Muscle layer of duodenum (tissue), 2 donors: ENCODE measurements around the gene AMY2B.
"Not testable (repeated sequence)": the region's sequence is repeated elsewhere in the genome, so short reads cannot be mapped to it uniquely, and the experiment has no call there.

ENCODE experiments used
- H3K27ac ChIP-seq: one replicate; pipeline ENCODE4 v1.7.0; 2013; ENCODE audit warnings: mild to moderate bottlenecking, low read length
- H3K27me3 ChIP-seq: one replicate; pipeline ENCODE4 v1.7.0; 2013; ENCODE audit warnings: low read depth, mild to moderate bottlenecking, control low read depth, low read length
- H3K36me3 ChIP-seq, 2 donors: one replicate each; pipeline ENCODE4 v1.7.0; 2013; ENCODE audit warnings: low read length in 2 of 2, control low read depth in 1 of 2, mild to moderate bottlenecking in 1 of 2; ENCODE audit not compliant: insufficient read depth in 2 of 2, control insufficient read depth in 1 of 2
- H3K4me1 ChIP-seq, 2 donors: one replicate each; pipeline ENCODE4 v1.7.0; 2013; ENCODE audit warnings: low read length in 2 of 2, mild to moderate bottlenecking in 2 of 2, control low read depth in 1 of 2, moderate library complexity in 1 of 2; ENCODE audit not compliant: insufficient read depth in 2 of 2, control insufficient read depth in 1 of 2
- H3K4me3 ChIP-seq, 2 donors: one replicate each; pipeline ENCODE4 v1.7.0; 2013; ENCODE audit warnings: low read length in 2 of 2, low read depth in 1 of 2, mild to moderate bottlenecking in 1 of 2
- H3K9me3 ChIP-seq, 2 donors: one replicate each; pipeline ENCODE4 v1.7.0; 2013; ENCODE audit warnings: low read length in 2 of 2, control low read depth in 1 of 2, mild to moderate bottlenecking in 1 of 2; ENCODE audit not compliant: control insufficient read depth in 1 of 2
- donor health status: healthy.

The AMY2B gene

GRCh38 chr1:103571289-103571688, at the start of gene AMY2B:
Gene AMY2B (plus strand): TSS chr1:103571589. CDS start chr1:103571603, 14 bp downstream.
- not testable (repeated sequence) for H3K4me3 ChIP-seq, H3K27me3 ChIP-seq, H3K27ac ChIP-seq, H3K9me3 ChIP-seq, H3K4me1 ChIP-seq
- peaks cover 5 to 15% of the 10 kb centered on the region in 2 donors for H3K36me3 ChIP-seq

- no peaks in the 10 kb centered on the region for H3K9me3 ChIP-seq
- peaks cover 15% of the 10 kb centered on the region in 2 donors for H3K4me1 ChIP-seq
- no peak overlapping the region for H3K27ac ChIP-seq
- no peak overlapping the region for H3K4me3 ChIP-seq
- no peaks in the 10 kb centered on the region for H3K27me3 ChIP-seq
- H3K36me3 ChIP-seq, result peaks cover 0 to 4% of the 10 kb centered on the region in 2 donors
These were observed 48.0 kb upstream of the AMY2B start for GRCh38 chr1:103523346-103523745.

DNA sequence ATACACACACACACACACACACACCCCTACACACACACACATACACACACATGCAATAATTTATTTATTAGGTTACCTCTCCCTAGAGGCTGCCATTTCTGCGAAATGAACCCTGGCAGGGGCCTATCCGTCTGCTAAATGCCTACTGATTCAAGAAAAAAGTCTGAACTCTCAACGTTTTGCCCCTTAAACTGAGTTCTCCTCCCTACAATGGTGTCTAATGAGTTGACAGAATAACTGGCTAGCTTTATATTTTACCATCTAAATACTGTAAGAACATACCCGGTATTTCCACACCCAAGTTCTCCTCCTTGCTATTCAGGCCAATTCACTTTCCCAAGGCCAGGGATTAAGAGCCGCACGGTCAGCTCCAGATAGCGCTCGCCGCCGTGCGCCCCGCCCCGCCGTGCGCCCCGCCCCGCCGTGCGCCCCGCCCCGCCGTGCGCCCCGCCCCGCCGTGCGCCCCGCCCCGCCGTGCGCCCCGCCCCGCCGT, 46.2 kb upstream of the AMY2B start:
- Histone ChIP-seq H3K4me3 (peak overlapping the region; percentile 45 to 62), H3K27me3 (no peaks in the 10 kb centered on the region), H3K27ac (no peak overlapping the region), H3K36me3 (peaks cover 0 to 4% of the 10 kb centered on the region in 2 donors), H3K9me3 (no peaks in the 10 kb centered on the region), H3K4me1 (peaks cover 15 to 19% of the 10 kb centered on the region in 2 donors)

DNA sequence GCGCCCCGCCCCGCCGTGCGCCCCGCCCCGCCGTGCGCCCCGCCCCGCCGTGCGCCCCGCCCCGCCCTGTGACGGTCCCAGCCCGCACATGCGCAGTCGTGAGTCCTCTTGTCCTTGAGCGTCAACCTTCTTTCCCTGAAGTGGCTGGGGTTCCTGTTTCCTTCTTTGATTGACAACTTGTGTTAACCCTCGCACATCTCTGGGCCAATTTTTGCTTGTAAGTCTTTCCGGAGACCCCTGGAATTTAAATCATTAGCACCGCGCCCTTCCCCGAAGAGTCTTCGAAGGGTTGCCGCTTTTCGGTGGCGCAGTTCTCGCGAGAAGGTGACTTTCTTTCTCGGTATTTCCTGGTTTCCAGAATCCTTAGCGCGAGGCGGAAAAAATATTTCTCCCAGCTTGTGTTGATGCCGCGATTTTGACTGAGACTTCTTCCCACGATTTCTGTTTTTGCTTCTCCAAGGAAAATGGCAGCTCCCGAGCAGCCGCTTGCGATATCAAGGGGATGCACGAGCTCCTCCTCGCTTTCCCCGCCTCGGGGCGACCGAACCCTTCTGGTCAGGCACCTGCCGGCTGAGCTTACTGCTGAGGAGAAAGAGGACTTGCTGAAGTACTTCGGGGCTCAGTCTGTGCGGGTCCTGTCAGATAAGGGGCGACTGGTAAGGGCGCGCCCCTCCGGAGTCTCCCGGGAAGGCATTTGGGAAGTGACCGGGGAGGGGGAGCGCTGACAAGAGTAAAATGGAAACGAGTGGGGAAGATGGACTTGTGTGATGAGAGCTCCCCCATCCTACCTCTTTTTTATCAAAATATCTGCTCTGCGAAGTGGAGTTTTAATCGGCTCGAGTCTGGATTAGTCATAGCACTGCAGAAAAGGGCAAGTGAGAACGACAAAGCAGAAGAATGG, 45.5 kb upstream of the AMY2B start, which contains the start of gene RNPC3:
Gene RNPC3 (plus strand): TSS at position 93 of the 901 bp plus-strand sequence. CDS start 372 bp downstream, at position 465.
- peaks cover 0 to 4% of the 10 kb centered on the region in 2 donors for H3K36me3 ChIP-seq
- peak within 1 kb of the TSS; percentile 98 for H3K27ac ChIP-seq
- H3K9me3 ChIP-seq, result no peaks in the 10 kb centered on the region
- no peaks in the 10 kb centered on the region for H3K27me3 ChIP-seq
- peaks cover 15 to 19% of the 10 kb centered on the region in 2 donors for H3K4me1 ChIP-seq
- H3K4me3 ChIP-seq, result peak within 1 kb of the TSS; percentile 87 to 94

GRCh38 chr1:103527331-103527730, 44.1 kb upstream of the AMY2B start:
- Histone ChIP-seq H3K4me3 (peak overlapping the region; percentile 87 to 94), H3K4me1 (peaks cover 15 to 19% of the 10 kb centered on the region in 2 donors), H3K27ac (no peak overlapping the region)

GRCh38 chr1:103529746-103530145, 41.6 kb upstream of the AMY2B start:
- H3K4me1 ChIP-seq, result peaks cover 15 to 19% of the 10 kb centered on the region in 2 donors
- H3K9me3 ChIP-seq, result no peaks in the 10 kb centered on the region
- no peak overlapping the region for H3K27ac ChIP-seq
- peaks cover 0 to 4% of the 10 kb centered on the region in 2 donors for H3K36me3 ChIP-seq
- H3K27me3 ChIP-seq, result no peaks in the 10 kb centered on the region
- no peak overlapping the region for H3K4me3 ChIP-seq

More at GRCh38 chr1:103527331-103527730, 44.1 kb upstream of the AMY2B start:
- Histone ChIP-seq H3K27me3 (no peaks in the 10 kb centered on the region), H3K36me3 (peaks cover 0 to 4% of the 10 kb centered on the region in 2 donors), H3K9me3 (no peaks in the 10 kb centered on the region)

- peaks cover 51 to 53% of the 10 kb centered on the region in 2 donors for H3K36me3 ChIP-seq
- H3K27me3 ChIP-seq, result no peaks in the 10 kb centered on the region
These were observed 33.2 kb upstream of the AMY2B start for GRCh38 chr1:103538226-103538625.

DNA sequence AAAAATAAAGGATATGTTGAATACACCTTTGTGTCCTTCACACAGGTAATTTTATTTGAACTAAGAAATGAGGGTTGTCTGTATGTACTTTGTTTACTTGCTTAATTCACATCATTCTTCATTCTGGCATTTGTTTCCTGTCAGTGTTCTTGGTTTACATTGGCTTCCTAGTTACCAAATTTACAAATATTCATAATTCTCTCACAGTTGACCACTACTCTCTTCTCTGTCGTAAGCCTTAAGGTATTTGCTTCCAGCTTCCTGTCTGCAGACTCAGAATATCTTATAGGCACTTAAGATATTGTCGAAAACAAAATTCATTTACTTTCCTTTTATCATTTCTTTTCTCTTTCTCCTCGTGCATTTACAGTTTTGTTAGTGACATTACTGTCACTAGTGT, 30.0 kb upstream of the AMY2B start:
- H3K27ac ChIP-seq, result no peak overlapping the region
- H3K4me1 ChIP-seq, result no peaks in the 10 kb centered on the region
- H3K27me3 ChIP-seq, result no peaks in the 10 kb centered on the region
- no peak overlapping the region for H3K4me3 ChIP-seq
- H3K36me3 ChIP-seq, result peaks cover 60 to 67% of the 10 kb centered on the region in 2 donors
- H3K9me3 ChIP-seq, result no peaks in the 10 kb centered on the region

More at GRCh38 chr1:103538226-103538625, 33.2 kb upstream of the AMY2B start:
- Histone ChIP-seq H3K4me3 (no peak overlapping the region), H3K9me3 (no peaks in the 10 kb centered on the region), H3K4me1 (no peaks in the 10 kb centered on the region), H3K27ac (no peak overlapping the region)

DNA sequence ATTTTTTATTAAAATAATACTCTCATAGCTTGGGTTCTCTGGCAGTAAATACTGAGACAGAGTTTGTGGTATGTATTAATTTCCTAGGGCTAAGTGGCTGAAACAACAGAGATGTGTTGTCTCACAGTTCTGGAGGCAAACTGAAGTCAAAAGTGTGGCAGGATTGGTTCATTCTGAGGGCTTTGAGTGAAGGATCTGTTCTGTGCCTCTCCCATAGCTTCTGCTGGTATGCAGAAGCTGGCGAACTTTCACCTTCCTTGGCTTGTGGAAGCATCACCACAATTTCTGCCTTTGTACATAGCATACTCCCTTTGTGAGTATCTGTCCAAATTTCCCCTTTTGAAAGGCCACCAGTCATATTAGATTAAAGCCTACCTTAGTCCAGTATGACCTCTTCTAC, 24.9 kb upstream of the AMY2B start:
- H3K36me3 ChIP-seq, result peaks cover 52 to 64% of the 10 kb centered on the region in 2 donors

GRCh38 chr1:103547840-103548239, 23.5 kb upstream of the AMY2B start:
- no peaks in the 10 kb centered on the region for H3K9me3 ChIP-seq
- no peaks in the 10 kb centered on the region for H3K4me1 ChIP-seq
- H3K36me3 ChIP-seq, result peaks cover 53 to 65% of the 10 kb centered on the region in 2 donors
- no peak overlapping the region for H3K27ac ChIP-seq
- no peak overlapping the region for H3K4me3 ChIP-seq
- H3K27me3 ChIP-seq, result no peaks in the 10 kb centered on the region

More for the DNA sequence above, 24.9 kb upstream of the AMY2B start:
- no peak overlapping the region for H3K27ac ChIP-seq
- H3K27me3 ChIP-seq, result no peaks in the 10 kb centered on the region
- no peaks in the 10 kb centered on the region for H3K4me1 ChIP-seq
- no peak overlapping the region for H3K4me3 ChIP-seq
- H3K9me3 ChIP-seq, result no peaks in the 10 kb centered on the region

DNA sequence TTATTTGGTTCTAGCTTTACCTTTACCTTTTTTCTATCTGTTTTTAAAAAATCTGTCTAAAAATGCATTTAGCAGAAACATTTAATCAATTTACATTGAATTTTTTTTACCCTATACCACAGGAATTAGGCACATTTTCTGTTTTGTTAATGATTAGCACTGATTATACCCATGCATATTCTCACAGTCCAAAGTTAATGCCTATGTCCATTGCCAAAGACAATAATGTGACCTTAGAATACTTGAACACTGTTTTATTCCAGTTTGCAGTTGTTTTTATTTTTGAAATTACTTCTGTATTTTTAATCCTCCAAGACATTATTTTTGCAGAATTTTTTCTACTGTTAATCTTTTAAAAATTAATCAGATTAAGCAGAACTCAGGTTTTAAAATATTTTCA, 11.0 kb upstream of the AMY2B start:
- peaks cover 0 to 6% of the 10 kb centered on the region in 2 donors for H3K36me3 ChIP-seq
- H3K9me3 ChIP-seq, result no peaks in the 10 kb centered on the region
- no peak overlapping the region for H3K4me3 ChIP-seq
- H3K27ac ChIP-seq, result no peak overlapping the region
- H3K27me3 ChIP-seq, result no peaks in the 10 kb centered on the region
- H3K4me1 ChIP-seq, result peaks cover 0 to 6% of the 10 kb centered on the region in 2 donors
